22Rv1 (cell line): Measurements from ENCODE around the gene KIF26B.

Experiments
- ZFX ChIP-seq: fragments of 450-650 bp; IDR thresholded peaks from 2 replicates; pipeline ENCODE4 v1.6.1; 2017; ENCODE audit warnings: antibody characterized with exemption, borderline replicate concordance
- TF ChIP-seq, protein P1 (sequence below): fragments of 450-650 bp; IDR thresholded peaks from 2 replicates; pipeline ENCODE4 v1.5.1; 2017; ENCODE audit warnings: mild to moderate bottlenecking

GRCh38 chr1:245334827-245335490 lies 180.2 kb downstream of the KIF26B start:
- TF ChIP-seq, protein P1, sequence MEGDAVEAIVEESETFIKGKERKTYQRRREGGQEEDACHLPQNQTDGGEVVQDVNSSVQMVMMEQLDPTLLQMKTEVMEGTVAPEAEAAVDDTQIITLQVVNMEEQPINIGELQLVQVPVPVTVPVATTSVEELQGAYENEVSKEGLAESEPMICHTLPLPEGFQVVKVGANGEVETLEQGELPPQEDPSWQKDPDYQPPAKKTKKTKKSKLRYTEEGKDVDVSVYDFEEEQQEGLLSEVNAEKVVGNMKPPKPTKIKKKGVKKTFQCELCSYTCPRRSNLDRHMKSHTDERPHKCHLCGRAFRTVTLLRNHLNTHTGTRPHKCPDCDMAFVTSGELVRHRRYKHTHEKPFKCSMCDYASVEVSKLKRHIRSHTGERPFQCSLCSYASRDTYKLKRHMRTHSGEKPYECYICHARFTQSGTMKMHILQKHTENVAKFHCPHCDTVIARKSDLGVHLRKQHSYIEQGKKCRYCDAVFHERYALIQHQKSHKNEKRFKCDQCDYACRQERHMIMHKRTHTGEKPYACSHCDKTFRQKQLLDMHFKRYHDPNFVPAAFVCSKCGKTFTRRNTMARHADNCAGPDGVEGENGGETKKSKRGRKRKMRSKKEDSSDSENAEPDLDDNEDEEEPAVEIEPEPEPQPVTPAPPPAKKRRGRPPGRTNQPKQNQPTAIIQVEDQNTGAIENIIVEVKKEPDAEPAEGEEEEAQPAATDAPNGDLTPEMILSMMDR = no peak
- no peak for TF ChIP-seq ZFX
